Breast epithelium (tissue), 4 donors: ENCODE measurements around the gene TMEM217. TPM values are rescaled to one million over a fixed set of nuclear protein-coding genes. Genes with fewer than 3 reads are reported as not detected.

Experiments
- DNase-seq, 2 donors: peaks; one replicate each; pipeline ENCODE4 v3.0.0-alpha.2; 2019; ENCODE audit warnings: low spot score in 2 of 2
- H3K27ac ChIP-seq, 2 donors: fragments of 200-600 bp; sonication (generic) in 1 of 2; one replicate each; pipeline ENCODE4 v1.5.1; 2016 to 2019; ENCODE audit warnings: mild to moderate bottlenecking in 1 of 2
- H3K27me3 ChIP-seq, 2 donors: fragments of 200-600 bp; sonication (generic) in 1 of 2; one replicate each; pipeline versions ENCODE4 v1.5.1 to v1.6.0; 2017 to 2019; ENCODE audit warnings: control low read depth in 1 of 2, mild to moderate bottlenecking in 1 of 2
- H3K36me3 ChIP-seq: fragments of 200-600 bp; one replicate; pipeline ENCODE4 v1.5.1; 2019
- H3K4me1 ChIP-seq, 2 donors: fragments of 200-600 bp; sonication (generic); one replicate each; pipeline ENCODE4 v1.5.1; 2016 to 2019; ENCODE audit warnings: control low read depth in 1 of 2
- H3K4me3 ChIP-seq, 3 donors: fragments of 200-600 bp; sonication (generic); 1 replicate in 2 of 3; 2 replicates in 1 of 3; pipeline ENCODE4 v1.5.1; 2016 to 2019; ENCODE audit warnings: mild to moderate bottlenecking in 3 of 3, moderate library complexity in 2 of 3
- H3K9me3 ChIP-seq, 2 donors: fragments of 200-600 bp; sonication (generic) in 1 of 2; one replicate each; pipeline ENCODE4 v1.5.1; 2016 to 2019; ENCODE audit warnings: control low read depth in 1 of 2
- POLR2A ChIP-seq: fragments of 450-650 bp; IDR thresholded peaks from one replicate; pipeline ENCODE4 v1.6.1; 2016; ENCODE audit warnings: antibody characterized with exemption, mild to moderate bottlenecking, moderate library complexity
- POLR2AphosphoS5 ChIP-seq, 3 donors: sonication (generic); formaldehyde crosslinking; IDR thresholded peaks; one replicate each; pipeline ENCODE4 v1.6.1; 2017; ENCODE audit warnings: antibody characterized with exemption in 3 of 3
- intact Hi-C: fragments of 100-400 bp; cut with DNase I; formaldehyde crosslinking; loops from one replicate; pipeline ENCODE4 v1.15.1; 2023; ENCODE audit warnings: low total_unique reads
- total RNA-seq, 3 donors: library from RNA; depleted of rRNA; stranded (reverse); fragments of >200 nt; gene quantifications; one replicate each; pipeline ENCODE4 v1.1.0, GENCODE V29; 2016
- TF ChIP-seq, protein P1 (sequence below), 3 donors: fragments of 450-650 bp; IDR thresholded peaks; one replicate each; pipeline ENCODE4 v1.5.1; 2016 to 2017; ENCODE audit warnings: antibody characterized with exemption in 3 of 3, mild to moderate bottlenecking in 3 of 3, moderate library complexity in 3 of 3

The TMEM217 gene
- total RNA-seq, 3 donors from 2014 or later = 0.66 to 1.0 TPM; not detected in 1

DNA sequence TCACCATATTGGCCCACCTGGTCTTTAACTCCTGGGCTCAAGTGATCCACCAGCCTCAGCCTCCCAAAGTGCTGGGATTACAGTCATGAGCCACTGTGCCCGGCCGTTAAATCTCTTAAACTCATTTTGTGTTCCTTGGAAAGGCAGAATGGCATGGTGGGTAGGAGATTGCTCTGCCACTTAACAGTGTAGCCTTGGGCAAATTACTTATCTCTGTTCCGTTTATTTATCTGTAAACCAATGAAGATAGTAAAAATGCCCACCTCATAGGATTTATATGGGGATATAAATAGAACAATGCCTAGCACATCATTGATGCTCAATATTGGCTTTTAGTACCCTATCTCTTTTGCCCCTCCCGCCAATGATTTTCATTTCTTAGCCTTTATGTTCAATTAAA, 95.2 kb downstream of the TMEM217 start:
- intact Hi-C loops = no loop called here
- no peak overlapping the region for H3K27ac ChIP-seq
- no peaks in the 10 kb centered on the region for H3K9me3 ChIP-seq
- no peaks in the 10 kb centered on the region for H3K27me3 ChIP-seq
- TF ChIP-seq, protein P1, sequence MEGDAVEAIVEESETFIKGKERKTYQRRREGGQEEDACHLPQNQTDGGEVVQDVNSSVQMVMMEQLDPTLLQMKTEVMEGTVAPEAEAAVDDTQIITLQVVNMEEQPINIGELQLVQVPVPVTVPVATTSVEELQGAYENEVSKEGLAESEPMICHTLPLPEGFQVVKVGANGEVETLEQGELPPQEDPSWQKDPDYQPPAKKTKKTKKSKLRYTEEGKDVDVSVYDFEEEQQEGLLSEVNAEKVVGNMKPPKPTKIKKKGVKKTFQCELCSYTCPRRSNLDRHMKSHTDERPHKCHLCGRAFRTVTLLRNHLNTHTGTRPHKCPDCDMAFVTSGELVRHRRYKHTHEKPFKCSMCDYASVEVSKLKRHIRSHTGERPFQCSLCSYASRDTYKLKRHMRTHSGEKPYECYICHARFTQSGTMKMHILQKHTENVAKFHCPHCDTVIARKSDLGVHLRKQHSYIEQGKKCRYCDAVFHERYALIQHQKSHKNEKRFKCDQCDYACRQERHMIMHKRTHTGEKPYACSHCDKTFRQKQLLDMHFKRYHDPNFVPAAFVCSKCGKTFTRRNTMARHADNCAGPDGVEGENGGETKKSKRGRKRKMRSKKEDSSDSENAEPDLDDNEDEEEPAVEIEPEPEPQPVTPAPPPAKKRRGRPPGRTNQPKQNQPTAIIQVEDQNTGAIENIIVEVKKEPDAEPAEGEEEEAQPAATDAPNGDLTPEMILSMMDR (IDR thresholded peaks at IDR 0.05) = no peak
- TF ChIP-seq POLR2AphosphoS5 (IDR thresholded peaks at IDR 0.05) (no peak), POLR2A (no peak)
- no peak for DNase-seq
- H3K4me1 ChIP-seq = no peaks in the 10 kb centered on the region
- no peaks in the 10 kb centered on the region for H3K36me3 ChIP-seq
- H3K4me3 ChIP-seq = no peak overlapping the region

Other genes with a start within 250 kb of the TMEM217 start
- gene PIM1, start 88.0 kb downstream of the TMEM217 start, total RNA-seq = 10 to 100 TPM; 17.4 to 56.0 (median 31.6) TPM
- 10 to 100 TPM in 1 of 3 donors, 1 to 10 TPM in 2; 5.8 to 12.4 (median 8.8) TPM for gene TBC1D22B, start 372 bp downstream of the TMEM217 start, total RNA-seq
- 10 to 100 TPM in 2 of 3 donors, 1 to 10 TPM in 1; 7.8 to 16.0 (median 12.8) TPM for gene RNF8, start 95.8 kb upstream of the TMEM217 start, total RNA-seq
- 10 to 100 TPM; 31.4 to 35.7 (median 32.4) TPM for gene CMTR1, start 175.1 kb upstream of the TMEM217 start, total RNA-seq
- gene CCDC167, start 241.7 kb upstream of the TMEM217 start, total RNA-seq = 10 to 100 TPM; 14.1 to 39.3 (median 14.8) TPM